HL-60 (cell line): ENCODE data around the gene THRB.

ENCODE experiments used
- CTCF ChIP-seq: IDR thresholded peaks from one replicate; pipeline ENCODE4 v1.5.1; 2011; ENCODE audit warnings: low read length, control low read depth, inconsistent platforms; ENCODE audit not compliant: insufficient read depth
- GABPA ChIP-seq: IDR thresholded peaks from 2 replicates; pipeline ENCODE4 v1.6.1; 2012; ENCODE audit warnings: low read depth
- POLR2AphosphoS5 ChIP-seq: IDR thresholded peaks from 2 replicates; pipeline ENCODE4 v1.6.1; 2012; ENCODE audit warnings: low read depth
- REST ChIP-seq: IDR thresholded peaks from 2 replicates; pipeline ENCODE4 v1.6.1; 2012; ENCODE audit warnings: low read depth; ENCODE audit not compliant: insufficient replicate concordance
- SPI1 ChIP-seq: IDR thresholded peaks from 2 replicates; pipeline ENCODE4 v1.6.1; 2012; ENCODE audit warnings: low read depth, mild to moderate bottlenecking, borderline replicate concordance

DNA sequence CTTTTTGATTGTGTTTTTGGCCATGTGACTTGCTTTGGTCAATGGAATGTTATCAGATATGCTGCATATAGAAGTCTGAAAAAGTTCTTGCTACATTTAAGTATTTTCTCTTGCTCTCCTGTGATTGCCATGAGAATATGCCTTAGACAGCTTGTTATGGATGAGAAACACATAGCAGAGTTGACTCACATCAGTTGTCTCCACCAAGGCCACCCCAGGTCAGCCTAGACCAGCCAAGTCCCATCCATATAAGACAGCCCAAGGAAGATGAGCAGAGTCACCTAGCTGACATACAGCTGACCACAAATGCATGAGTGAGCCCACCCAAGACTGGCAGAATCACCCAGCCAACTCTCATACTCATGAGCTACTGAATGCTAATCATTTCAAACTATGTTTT lies 153.0 kb downstream of the THRB start:
- TF ChIP-seq POLR2AphosphoS5, result no peak
- TF ChIP-seq REST, result no peak
- TF ChIP-seq CTCF, result no peak
- TF ChIP-seq GABPA, result no peak
- TF ChIP-seq SPI1, result no peak
